GM19463 (cell line): ENCODE results near the gene ENAH.

Source experiments
- ATAC-seq: cut with Tn5 transposase; IDR thresholded peaks from one replicate; pipeline ENCODE4 v1.9.1; 2021; ENCODE audit warnings: mild to moderate bottlenecking, moderate library complexity; ENCODE audit not compliant: unreplicated experiment

Gene ENAH

DNA sequence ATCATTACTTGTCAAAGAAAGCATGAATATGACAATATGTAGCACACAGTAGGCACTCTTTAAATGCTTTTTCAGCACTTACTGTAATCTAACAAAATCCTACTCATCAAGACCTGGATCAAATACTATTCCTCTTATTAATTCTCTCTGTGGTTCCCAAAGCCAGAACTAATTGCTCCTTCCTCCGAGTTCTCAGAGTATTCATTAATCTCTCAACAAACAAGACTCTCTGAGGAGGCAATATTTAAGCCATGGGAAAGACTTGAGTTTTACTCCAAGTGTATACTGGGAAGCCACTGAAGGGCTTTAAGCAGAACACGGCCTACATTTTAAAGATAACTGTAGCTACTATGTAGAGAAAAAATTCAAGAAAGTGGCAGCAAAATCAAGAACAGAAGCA, 79.7 kb downstream of the ENAH start:
- ATAC-seq, result no peak

DNA sequence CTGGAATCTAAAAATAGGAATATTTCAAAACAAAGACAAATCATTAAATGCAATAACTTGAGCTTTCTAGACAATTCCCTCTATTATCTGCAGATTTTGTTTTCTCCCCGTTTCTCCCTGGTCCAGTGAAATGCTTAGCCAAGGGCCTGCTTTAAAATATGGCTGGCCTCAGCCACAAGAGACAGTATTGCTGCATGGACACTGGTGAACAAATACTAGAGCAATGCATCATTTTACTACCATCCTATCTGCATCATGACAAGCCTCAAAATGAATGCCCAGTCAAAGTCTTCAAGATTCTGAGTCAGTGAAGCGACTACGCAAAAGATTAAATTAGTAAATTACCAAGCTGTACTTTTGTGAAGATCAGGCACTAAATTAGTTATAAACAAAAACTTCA, 80.5 kb downstream of the ENAH start:
- ATAC-seq, result no peak

DNA sequence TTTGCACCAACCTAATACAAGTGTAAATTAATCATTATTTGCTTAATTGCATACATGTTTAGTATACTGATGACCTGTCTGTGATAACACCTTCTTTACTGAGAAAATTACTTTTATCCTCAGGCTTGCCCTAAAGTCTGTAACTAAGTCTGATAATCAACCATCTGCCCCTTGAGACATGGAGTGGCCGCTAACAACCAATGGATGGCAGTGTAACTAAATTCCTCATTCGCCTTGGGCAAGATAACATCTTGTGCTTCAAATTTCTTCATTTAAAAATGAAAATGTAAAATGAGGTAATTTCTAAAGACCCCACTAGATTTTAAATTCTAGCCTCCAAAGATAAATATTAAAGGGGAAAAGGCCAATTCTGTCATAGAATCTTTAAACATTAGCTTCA, 85.1 kb downstream of the ENAH start:
- no peak for ATAC-seq

DNA sequence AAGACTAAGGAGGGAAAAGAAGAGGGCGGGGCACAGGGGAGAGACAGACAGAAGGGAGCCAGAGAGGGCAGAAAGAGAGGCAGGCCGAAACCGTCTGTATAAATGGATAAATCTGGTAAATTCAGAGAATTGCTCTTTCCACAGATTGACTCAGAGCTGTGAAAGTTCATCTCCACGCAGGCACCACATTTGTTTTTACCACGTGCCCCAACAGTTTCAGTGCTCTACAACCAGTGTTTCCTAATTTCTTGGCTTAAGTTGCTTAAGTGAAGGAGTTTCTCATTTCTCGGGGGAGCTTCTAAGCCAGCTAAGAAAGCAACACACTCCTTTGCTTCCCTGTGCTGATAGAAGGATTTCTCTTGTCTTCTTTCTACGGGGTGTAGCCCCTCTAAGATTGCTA, 87.1 kb downstream of the ENAH start:
- no peak for ATAC-seq

DNA sequence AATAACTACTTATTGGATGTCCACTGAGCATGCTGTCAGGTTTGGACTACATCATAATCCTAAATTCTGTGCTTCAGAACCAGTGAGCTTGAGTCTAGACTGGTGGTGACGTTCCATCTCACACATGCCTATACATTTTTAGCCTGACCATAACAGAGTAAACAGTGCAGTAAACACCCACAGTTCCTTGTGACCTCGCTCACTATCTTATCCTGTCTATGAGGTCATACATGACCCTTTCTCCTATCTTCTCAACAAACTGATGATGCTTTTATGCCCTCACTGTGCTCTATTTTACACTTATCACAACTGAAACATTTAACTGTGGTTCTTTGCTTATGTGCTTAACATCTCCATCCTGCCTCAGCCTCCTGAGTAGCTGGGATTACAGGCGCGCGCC, 91.2 kb downstream of the ENAH start:
- no peak for ATAC-seq

DNA sequence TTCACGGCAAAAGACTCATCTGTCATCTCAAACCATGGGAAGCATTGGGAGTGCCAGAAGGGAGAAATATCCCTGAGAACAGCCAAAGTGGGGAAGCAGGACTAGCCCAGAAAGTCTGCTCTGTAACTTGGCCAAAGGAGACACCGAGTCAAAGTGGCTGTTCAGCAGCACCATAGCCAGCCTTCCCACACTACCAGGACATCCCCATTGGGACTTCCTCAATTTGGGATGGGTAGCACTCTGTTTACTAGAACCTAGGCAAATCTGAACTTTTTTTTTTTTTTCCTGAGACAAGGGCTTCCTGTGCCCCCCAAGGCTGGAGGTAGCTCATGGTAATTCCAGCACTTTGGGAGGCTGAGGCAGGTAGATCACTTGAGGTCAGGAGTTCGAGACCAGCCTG, 93.0 kb downstream of the ENAH start:
- ATAC-seq, result no peak

DNA sequence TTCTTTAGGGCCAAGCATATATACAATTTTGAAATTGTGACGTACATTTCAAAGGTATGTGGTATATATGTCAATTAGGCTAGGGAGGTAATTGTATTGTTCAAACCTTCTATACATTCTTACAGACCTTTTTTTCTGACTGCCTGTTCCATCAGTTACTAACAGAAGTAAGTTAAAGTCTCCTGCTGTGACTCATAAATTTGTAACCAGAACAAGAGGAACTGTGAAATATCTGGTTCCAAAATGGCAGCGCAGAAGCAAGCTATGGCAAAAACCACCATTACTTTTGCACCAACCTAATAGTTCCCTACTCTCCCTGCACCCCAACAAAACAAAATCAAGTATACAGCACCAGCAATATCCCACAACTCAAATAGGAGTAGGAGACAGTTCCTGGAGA, 93.6 kb downstream of the ENAH start:
- no peak for ATAC-seq

DNA sequence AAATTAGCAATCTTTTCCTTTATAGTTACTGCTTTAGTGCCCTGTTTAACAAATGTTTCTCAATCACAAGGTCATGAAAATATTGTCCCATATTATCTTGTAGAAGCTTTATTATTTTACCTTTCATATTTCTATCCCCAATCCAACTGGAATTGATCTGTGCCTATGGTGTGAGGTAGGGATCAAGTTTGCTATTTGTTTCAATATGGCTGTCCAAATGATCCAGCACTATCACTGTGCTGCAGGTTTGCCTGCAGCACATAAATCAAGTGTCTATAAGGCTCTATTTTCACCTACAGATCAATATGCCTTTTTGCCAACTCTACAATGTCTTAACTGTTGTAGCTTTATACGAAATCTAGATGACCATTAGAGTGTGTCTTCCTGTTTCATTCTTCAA, 96.2 kb downstream of the ENAH start:
- ATAC-seq, result no peak

DNA sequence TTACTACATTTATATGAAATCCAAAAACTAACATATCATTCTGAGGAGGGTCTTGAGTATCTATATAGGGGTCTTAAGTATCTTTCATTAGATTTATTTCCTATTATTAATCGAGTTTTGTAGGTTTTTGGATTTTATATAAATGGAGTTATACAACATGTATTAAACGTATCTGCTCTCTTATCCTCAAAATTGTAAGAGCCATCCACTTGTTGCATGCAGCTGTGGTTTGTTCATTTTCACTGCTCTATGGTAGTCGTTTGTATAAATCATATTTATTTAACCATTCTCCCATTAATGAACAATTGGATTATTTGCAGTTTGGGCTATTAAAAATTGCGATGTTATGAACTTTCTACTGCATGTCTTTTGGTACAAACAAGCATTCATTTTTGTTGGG, 97.1 kb downstream of the ENAH start:
- no peak for ATAC-seq

DNA sequence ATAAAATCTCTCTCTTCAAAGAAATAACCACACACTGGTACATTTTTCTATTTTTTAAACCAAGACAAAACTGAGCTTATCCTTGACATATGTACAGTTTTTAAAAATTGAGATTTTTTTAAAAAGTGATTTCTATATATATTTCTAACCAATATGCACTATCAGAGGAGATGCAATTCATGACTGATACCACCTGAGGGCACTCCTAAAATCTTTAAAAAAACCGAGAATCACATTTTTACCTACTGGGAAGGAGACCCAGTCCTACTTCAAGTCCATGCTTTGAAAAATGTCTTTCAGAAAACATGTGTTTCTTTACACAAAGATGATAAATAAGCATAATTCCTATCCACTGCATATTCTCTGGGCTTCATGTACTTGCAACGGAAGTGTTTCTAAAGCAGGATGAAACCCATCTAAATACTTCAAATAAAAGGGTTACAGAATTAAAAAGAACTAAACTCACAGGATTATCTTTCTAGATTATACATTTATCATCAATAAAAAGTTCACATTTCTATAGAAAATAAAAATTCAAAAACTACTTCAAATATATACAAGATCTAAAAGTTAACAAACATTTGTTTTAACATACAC, 98.6 kb downstream of the ENAH start:
- ATAC-seq, result no peak

DNA sequence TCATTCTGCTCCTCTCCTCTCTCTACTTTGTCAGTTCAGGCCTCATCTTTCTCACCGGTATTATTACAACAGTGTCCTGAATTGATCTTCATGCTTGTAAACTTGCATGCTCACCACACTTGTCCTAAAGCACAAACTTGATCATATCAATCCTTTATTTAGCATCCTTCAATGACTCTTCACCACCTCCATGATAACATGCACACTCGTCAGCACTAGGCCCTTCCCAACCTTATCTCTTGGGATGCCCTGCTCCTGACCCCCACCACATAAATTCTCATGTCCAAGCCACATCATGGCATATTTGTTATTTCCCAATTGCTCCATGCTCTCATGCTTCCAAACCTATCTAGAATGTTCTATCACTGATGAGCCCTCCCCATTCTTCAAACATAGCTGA, 103.1 kb downstream of the ENAH start:
- no peak for ATAC-seq

DNA sequence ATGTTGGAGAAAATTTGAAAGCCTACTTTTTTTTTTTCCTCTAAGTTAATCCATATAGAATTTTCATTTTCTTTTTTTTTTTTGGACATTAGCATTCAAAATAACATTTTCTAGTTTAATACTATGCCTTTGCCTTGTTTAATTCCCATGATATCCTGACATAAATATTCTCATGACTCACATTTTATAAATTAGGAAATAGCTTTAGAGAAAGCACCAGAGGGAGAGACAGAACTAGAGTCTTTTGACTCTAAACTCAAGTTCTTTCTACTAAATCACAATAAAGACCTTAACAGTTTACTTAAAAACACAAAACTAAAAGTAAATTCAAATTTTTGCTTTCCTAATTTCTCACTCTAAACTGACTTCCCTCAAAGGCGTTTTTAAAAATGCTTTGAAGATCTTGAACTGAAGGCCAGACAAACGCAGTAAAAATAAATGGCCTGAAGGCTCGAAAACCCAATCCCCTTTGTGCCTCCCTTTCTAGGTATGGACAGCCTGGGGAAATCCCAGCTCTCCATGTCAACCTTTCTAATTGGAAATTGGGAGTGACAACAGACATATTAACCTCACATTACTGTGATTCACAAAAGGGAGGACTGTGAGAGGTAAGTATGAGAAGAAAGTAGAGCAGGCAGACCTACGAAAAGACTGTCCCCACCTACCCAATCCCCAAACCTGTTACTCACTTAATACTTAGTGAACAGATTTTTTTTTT, 104.6 kb downstream of the ENAH start:
- ATAC-seq, result no peak

DNA sequence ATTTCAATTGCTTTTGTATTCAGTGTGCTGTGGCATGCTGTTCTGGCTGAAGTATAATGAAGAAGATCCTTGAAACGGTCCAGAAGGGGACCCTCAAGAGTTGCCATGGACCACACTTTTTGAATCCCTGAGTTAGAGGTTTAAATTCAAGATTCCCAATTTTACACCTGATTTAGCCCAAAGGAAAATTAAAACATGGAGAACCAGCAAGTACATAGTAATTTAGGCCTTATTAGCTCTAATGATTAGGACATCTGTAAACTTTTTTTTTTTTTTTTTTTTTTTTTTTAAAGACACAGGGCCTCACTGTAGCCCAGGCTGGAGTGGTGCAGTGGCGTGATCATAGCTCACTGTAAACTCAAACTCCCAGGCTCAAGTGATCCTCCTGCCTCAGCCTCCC, 107.3 kb downstream of the ENAH start:
- no peak for ATAC-seq

DNA sequence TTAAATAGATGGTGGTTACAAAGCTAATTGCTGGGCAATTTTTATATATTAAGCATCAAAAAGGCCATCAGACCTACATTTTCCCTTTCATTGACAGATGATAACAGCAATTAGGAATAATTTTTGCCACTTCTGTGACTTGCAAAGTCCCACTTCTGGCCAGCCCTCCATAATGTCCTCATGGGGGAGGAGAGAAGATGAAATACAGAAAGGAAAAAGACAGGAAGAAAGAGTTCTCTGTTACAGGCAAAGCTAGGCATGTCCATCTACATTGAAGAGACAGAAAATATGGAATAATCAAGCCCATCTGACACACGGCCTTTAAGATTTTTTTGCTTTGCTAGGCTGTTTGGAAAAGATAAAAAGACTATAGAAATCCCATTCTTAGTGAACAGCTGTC, 108.0 kb downstream of the ENAH start:
- no peak for ATAC-seq

DNA sequence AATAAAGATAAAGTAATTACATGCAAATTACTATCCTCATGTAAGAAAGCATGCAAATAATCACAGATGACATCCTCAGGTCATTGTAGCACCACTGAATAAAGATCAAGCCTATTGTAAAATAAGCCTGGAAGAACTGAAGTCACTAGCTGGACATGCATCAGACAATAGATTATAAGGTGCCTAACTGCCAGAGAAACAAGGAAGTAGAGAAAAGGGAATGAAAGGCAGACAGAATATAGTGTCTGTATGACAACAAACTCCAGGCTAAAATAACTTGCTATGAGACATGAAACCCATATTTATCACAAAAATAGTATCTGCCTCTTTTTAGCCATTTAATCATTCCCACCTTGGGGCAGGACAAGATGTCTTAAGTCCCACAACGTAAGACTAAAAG, 108.7 kb downstream of the ENAH start:
- no peak for ATAC-seq

DNA sequence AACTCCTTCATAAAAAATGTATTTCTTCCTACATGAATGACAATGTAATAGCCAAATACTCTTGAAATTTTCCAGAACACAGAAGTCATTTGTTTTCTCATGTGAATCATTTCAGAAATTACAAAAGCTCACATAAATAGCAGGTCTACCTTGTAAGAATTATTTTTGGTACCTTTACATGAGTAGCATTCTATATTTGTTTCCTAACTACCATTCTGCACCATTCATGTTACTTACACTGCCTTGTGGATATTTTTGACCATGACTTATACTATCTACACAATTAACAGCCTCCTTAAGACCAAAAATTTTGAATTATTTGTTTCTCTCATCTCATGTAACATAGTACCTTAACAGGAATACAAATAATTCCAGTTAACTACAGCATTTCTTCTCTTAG, 109.6 kb downstream of the ENAH start:
- ATAC-seq, result no peak

DNA sequence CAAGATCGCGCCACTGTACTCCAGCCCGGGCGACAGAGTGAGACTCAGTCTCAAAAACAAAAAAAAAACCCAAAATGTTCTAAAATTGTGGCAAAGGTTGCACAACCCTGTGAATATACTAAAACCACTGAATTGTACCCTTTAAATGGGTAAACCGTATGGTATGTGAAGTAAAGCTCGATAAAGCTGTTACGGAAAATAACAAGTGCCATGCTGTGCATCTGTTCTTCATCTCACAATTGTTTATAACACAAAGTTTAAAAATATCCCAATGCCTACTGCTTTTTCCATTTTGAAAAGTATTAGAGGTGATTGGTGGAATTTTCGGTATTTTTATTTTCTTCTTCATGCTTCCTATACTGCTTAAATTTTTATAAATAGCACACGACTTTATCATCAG, 111.5 kb downstream of the ENAH start:
- no peak for ATAC-seq

DNA sequence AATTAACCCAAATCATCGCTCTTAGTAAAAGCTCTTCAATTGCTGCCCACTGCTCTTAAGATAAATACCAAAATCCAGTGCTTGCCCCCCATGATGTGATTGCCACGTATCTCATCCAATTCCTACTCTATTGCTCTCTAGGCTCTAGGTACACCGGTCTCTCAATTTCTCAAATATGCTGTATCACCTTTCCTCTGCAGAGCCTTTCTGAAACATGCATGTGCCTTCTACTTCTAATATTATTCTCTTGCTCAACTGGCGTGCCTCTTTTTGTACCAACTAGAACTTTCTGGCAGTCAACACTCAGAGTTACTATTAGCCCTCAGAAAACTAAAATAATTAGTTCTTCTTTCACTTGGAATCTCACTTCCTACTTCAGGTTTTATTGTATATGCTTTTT, 113.3 kb downstream of the ENAH start:
- no peak for ATAC-seq

DNA sequence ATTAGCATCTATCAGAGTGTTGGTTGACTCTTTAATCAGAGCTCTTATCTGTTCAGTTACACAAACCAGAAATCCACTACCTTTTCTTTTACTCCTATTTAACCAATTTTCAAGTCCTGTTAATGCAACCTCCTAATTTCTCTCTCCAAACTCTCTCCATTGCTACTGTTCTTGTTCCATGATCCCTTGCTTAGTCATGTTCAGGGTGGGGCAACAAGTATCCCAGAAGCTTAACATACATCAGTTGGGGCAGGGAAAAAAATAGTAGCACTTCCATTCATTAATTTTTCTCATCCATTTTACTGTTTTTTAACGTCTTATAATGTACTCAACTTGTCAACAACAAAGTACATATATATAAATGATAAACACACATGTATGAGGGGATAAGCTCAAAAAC, 113.9 kb downstream of the ENAH start:
- no peak for ATAC-seq

DNA sequence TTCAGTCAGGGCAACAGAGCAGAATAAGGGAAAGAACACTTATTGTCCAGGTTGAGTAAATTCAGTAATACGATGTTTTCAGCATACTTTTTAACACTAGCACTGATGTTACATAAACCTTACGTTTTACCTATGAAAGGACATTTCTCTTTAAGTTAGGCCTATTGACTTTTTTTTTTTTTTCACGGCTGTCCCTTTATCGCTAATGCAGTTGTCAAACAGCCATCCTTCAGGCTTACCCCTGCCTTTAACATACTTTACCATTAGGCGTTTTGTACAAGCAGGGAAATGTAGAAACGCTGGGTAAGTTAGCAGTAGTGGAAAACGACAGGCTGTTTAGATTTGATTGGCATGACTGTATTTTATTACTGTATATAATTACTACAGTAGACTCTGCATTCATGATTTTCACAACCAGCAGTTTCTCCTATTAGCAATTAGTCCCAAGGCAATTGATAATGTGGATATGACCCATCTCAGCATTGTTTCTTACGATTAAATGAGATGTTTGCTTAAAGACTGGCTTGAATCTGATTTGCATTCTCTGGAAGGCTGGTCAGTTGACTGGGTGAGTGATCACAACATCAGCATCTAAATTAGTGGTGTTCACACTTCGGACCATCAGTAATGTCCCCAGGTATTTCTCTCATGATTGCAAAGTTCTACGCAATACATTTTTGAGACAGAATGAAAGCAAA, 115.2 kb downstream of the ENAH start:
- ATAC-seq, result no peak

DNA sequence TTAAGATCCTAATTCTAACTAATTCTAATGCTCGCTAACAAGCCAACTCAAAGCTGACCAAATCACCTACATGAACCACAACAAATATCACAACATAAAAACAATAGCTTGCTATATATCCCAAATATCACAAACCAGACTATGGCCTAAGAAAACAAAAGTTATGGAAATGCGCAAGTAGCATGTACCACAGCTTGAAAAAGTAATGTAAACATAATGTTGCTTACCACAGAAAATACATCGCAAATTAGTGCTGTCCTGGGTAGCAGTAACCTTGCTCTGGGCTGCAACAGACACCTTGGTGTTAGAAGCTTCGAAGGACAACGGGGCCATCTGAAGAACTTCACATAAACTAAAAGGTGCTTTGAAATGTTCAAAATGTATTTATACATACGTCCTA, 117.6 kb downstream of the ENAH start:
- ATAC-seq, result no peak

DNA sequence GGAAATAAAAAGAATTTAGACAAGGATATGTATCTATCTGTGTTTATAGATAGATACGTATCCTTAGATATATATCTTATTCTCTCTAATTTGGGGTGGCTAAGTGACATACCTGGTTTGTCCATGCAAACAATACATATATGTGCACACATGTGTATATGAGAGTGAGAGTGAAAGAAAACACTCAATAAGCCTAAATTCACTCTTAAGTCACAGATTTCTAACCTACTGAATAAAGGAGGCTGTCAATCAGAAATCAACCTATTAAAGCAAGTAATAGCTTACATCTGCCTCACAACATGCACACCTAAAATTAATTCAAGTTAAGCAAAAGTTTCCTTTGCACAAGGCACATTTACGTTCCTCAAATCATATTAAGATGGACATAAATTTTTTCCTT, 118.2 kb downstream of the ENAH start:
- ATAC-seq, result no peak

DNA sequence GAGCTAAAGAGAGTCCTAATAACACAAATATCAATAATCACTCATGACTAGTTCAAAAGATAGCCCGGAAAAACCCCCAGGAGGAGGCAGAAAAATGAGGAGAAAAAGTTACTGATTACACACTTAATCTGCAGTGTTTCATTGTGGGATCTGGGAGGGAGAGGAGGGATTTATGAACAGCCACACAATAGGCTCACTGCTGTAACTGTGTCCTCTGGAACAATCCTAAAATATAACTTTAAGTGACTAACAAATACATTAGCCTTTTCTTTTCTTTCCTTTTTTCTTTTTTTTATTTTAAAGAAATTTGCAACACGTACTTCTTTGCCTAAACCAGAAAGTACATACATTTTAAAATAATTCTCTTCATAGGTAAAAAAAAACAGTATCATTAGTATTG, 118.8 kb downstream of the ENAH start:
- ATAC-seq, result no peak
